H1 (cell line): ENCODE results near the gene FSTL4. TPM values are rescaled to one million over a fixed set of nuclear protein-coding genes. Genes with fewer than 3 reads are reported as not detected.

Source experiments
- CTCF ChIA-PET: fragments of 300-600 bp; sonication (Branson Sonifier 250); formaldehyde crosslinking; loops from one replicate; lab custom pipeline; 2021; ENCODE audit not compliant: partially characterized antibody; lab: Charles Lee
- POLR2A ChIA-PET: fragments of 300-600 bp; sonication (Branson Sonifier 250); formaldehyde crosslinking; loops from one replicate; lab custom pipeline; 2021; ENCODE audit warnings: inconsistent platforms; ENCODE audit not compliant: partially characterized antibody; lab: Charles Lee
- DNase-seq, 2 experiments: peaks; one replicate each; pipeline versions ENCODE4 v3.0.0 to v3.0.0-alpha.2; 2010 to 2022; ENCODE audit warnings: low spot score in 2 of 2, low read depth in 1 of 2, mixed read lengths in 1 of 2
- FAIRE-seq: peaks from 2 replicates; lab custom pipeline; 2011; peaks lifted over from hg19 to GRCh38; lab: Jason Lieb, UNC
- H2AFZ ChIP-seq: 2 replicates; pipeline ENCODE4 v1.8.1; 2012; ENCODE audit warnings: low read length, inconsistent platforms
- H2AK5ac ChIP-seq: 2 replicates; pipeline ENCODE4 v1.6.1; 2013; ENCODE audit warnings: low read depth, low read length
- H2BK120ac ChIP-seq: replicated peaks from 2 replicates; pipeline ENCODE3; 2013; ENCODE audit warnings: low read depth, low read length, inconsistent platforms
- H2BK12ac ChIP-seq: 2 replicates; pipeline ENCODE4 v1.6.1; 2013; ENCODE audit warnings: low read depth, low read length
- H2BK15ac ChIP-seq: 2 replicates; pipeline ENCODE4 v1.6.1; 2013; ENCODE audit warnings: low read length
- H2BK20ac ChIP-seq: 2 replicates; pipeline ENCODE4 v1.6.1; 2013; ENCODE audit warnings: low read length
- H2BK5ac ChIP-seq: 2 replicates; pipeline ENCODE4 v1.6.1; 2013; ENCODE audit warnings: low read depth, low read length
- H3K14ac ChIP-seq: 2 replicates; pipeline ENCODE4 v1.6.1; 2013; ENCODE audit warnings: inconsistent platforms; ENCODE audit not compliant: insufficient read length
- H3K18ac ChIP-seq: 2 replicates; pipeline ENCODE4 v1.6.1; 2013; ENCODE audit warnings: low read length; ENCODE audit errors: extremely low read depth
- H3K23ac ChIP-seq: 2 replicates; pipeline ENCODE4 v1.6.1; 2013; ENCODE audit warnings: inconsistent platforms; ENCODE audit not compliant: insufficient read length
- H3K23me2 ChIP-seq: 2 replicates; pipeline ENCODE4 v1.6.1; 2013; ENCODE audit warnings: low read depth, low read length
- H3K27ac ChIP-seq: 2 replicates; pipeline ENCODE4 v1.6.1; 2011; ENCODE audit warnings: low read depth, low read length, inconsistent platforms
- H3K27me3 ChIP-seq, 4 experiments: replicated peaks in 1 of 4; 1 replicate in 1 of 4; 2 replicates in 3 of 4; pipeline versions ENCODE4 v1.6.1 to v1.8.1; 2011 to 2013; ENCODE audit warnings: low read length in 3 of 4, mild to moderate bottlenecking in 3 of 4, inconsistent platforms in 2 of 4, mixed read lengths in 2 of 4, moderate library complexity in 1 of 4; ENCODE audit not compliant: control insufficient read depth in 3 of 4, insufficient read depth in 3 of 4; ENCODE audit errors: extremely low read depth in 1 of 4
- H3K36me3 ChIP-seq, 4 experiments: 2 replicates each; pipeline versions ENCODE4 v1.6.1 to v1.8.1; 2011 to 2013; ENCODE audit warnings: mild to moderate bottlenecking in 4 of 4, low read length in 3 of 4, moderate library complexity in 2 of 4, control low read depth in 1 of 4, inconsistent platforms in 1 of 4; ENCODE audit not compliant: insufficient read depth in 4 of 4, control insufficient read depth in 2 of 4
- H3K4ac ChIP-seq: replicated peaks from 2 replicates; pipeline ENCODE3; 2013; ENCODE audit warnings: low read length, low read depth, mixed read lengths, inconsistent platforms; ENCODE audit not compliant: insufficient read length
- H3K4me1 ChIP-seq, 4 experiments: replicated peaks in 1 of 4; 1 replicate in 1 of 4; 2 replicates in 3 of 4; pipeline versions ENCODE4 v1.6.1 to v1.8.1; 2011 to 2013; ENCODE audit warnings: low read length in 3 of 4, inconsistent platforms in 2 of 4, mixed read lengths in 1 of 4; ENCODE audit not compliant: insufficient read depth in 4 of 4, control insufficient read depth in 3 of 4
- H3K4me2 ChIP-seq, 2 experiments: 2 replicates each; pipeline versions ENCODE4 v1.6.1 to v1.8.1; 2011 to 2013; ENCODE audit warnings: low read depth in 2 of 2, low read length in 2 of 2, control low read depth in 1 of 2, inconsistent platforms in 1 of 2, mild to moderate bottlenecking in 1 of 2; ENCODE audit not compliant: insufficient read depth in 1 of 2
- H3K4me3 ChIP-seq, 4 experiments: fragments of 200-600, 300-600 bp in 1 of 4; sonication (generic), shearing (Covaris generic), sonication (Bioruptor Twin) in 1 of 4; 2 replicates each; pipeline versions ENCODE4 v1.5.1 to v1.8.1; 2011 to 2016; ENCODE audit warnings: low read length in 4 of 4, low read depth in 3 of 4, control low read depth in 2 of 4, inconsistent platforms in 2 of 4, mild to moderate bottlenecking in 2 of 4, mixed read lengths in 1 of 4, moderate library complexity in 1 of 4; ENCODE audit not compliant: insufficient read depth in 2 of 4; ENCODE audit errors: extremely low read depth in 1 of 4
- H3K56ac ChIP-seq: replicated peaks from 2 replicates; pipeline ENCODE3; 2013; ENCODE audit warnings: low read depth, mild to moderate bottlenecking, mixed read lengths, low read length, inconsistent platforms; ENCODE audit not compliant: insufficient read length
- H3K79me1 ChIP-seq: 2 replicates; pipeline ENCODE4 v1.6.1; 2013; ENCODE audit warnings: low read depth, low read length, control low read depth
- H3K79me2 ChIP-seq, 2 experiments: 2 replicates each; pipeline versions ENCODE4 v1.6.1 to v1.8.1; 2012 to 2013; ENCODE audit warnings: low read length in 2 of 2, mild to moderate bottlenecking in 2 of 2, inconsistent platforms in 1 of 2; ENCODE audit not compliant: insufficient read depth in 2 of 2, control insufficient read depth in 1 of 2
- H3K9ac ChIP-seq, 4 experiments: replicated peaks in 1 of 4; 1 replicate in 1 of 4; 2 replicates in 3 of 4; pipeline versions ENCODE4 v1.6.1 to v1.8.1; 2011 to 2013; ENCODE audit warnings: low read depth in 3 of 4, low read length in 3 of 4, control low read depth in 2 of 4, mild to moderate bottlenecking in 2 of 4, moderate library complexity in 2 of 4, inconsistent platforms in 1 of 4; ENCODE audit errors: extremely low read depth in 1 of 4
- H3K9me3 ChIP-seq, 2 experiments: 2 replicates each; pipeline versions ENCODE4 v1.6.1 to v1.8.1; 2012 to 2013; ENCODE audit warnings: mild to moderate bottlenecking in 2 of 2, moderate library complexity in 2 of 2, control low read depth in 1 of 2, inconsistent platforms in 1 of 2, low read depth in 1 of 2, low read length in 1 of 2, mixed read lengths in 1 of 2; ENCODE audit not compliant: insufficient read depth in 2 of 2
- H4K20me1 ChIP-seq, 2 experiments: replicated peaks in 1 of 2; 2 replicates each; pipeline versions ENCODE3 to v1.8.1; 2011 to 2013; ENCODE audit warnings: inconsistent platforms in 2 of 2, low read length in 2 of 2, mild to moderate bottlenecking in 1 of 2; ENCODE audit not compliant: insufficient read depth in 2 of 2, control insufficient read depth in 1 of 2
- H4K5ac ChIP-seq: 2 replicates; pipeline ENCODE4 v1.6.1; 2013; ENCODE audit warnings: low read length, low read depth, mixed read lengths, inconsistent platforms; ENCODE audit not compliant: insufficient read length
- H4K8ac ChIP-seq: 2 replicates; pipeline ENCODE4 v1.8.0; 2013; ENCODE audit warnings: mild to moderate bottlenecking, moderate library complexity, low read length, inconsistent platforms; ENCODE audit not compliant: insufficient read depth; ENCODE audit errors: extremely low read depth
- H4K91ac ChIP-seq: replicated peaks from 2 replicates; pipeline ENCODE3; 2013; ENCODE audit warnings: low read length, mixed read lengths, inconsistent platforms; ENCODE audit not compliant: insufficient read length
- ASH2L ChIP-seq: fragments of 200-600, 300-600 bp; sonication (generic); IDR thresholded peaks from one replicate; pipeline ENCODE4 v1.7.1; 2017; ENCODE audit warnings: low read length
- CBX5 ChIP-seq: fragments of 300-800, 300-1000 bp; sonication (generic); IDR thresholded peaks from 2 replicates; pipeline ENCODE4 v1.7.1; 2016; ENCODE audit warnings: antibody characterized with exemption, low read length, low read depth
- CHD2 ChIP-seq: IDR thresholded peaks from 2 replicates; pipeline ENCODE4 v1.6.1; 2012; ENCODE audit warnings: low read length, improper control_type of control experiment
- EGR1 ChIP-seq: IDR thresholded peaks from 2 replicates; pipeline ENCODE4 v1.6.1; 2011; ENCODE audit warnings: low read depth, low read length, borderline replicate concordance
- EP300 ChIP-seq, 2 experiments: IDR thresholded peaks; 1 replicate in 1 of 2; 2 replicates in 1 of 2; pipeline ENCODE4 v1.6.1; 2011 to 2012; ENCODE audit warnings: low read depth in 2 of 2, low read length in 2 of 2, mild to moderate bottlenecking in 2 of 2, borderline replicate concordance in 1 of 2, inconsistent platforms in 1 of 2, moderate library complexity in 1 of 2
- GTF2F1 ChIP-seq: IDR thresholded peaks from 2 replicates; pipeline ENCODE4 v1.6.1; 2012; ENCODE audit warnings: low read depth, low read length, improper control_type of control experiment, borderline replicate concordance
- JUN ChIP-seq: IDR thresholded peaks from 2 replicates; pipeline ENCODE4 v1.6.1; 2011; ENCODE audit warnings: low read depth, mild to moderate bottlenecking, improper control_type of control experiment, low read length
- JUND ChIP-seq: IDR thresholded peaks from 2 replicates; pipeline ENCODE4 v1.6.1; 2011; ENCODE audit warnings: mild to moderate bottlenecking, improper control_type of control experiment, low read length
- KDM5A ChIP-seq: fragments of 200-600 bp; IDR thresholded peaks from 2 replicates; pipeline ENCODE4 v1.7.1; 2012; ENCODE audit warnings: mild to moderate bottlenecking, low read length, inconsistent platforms, mixed read lengths
- TAF1 ChIP-seq: IDR thresholded peaks from 2 replicates; pipeline ENCODE4 v1.6.1; 2011; ENCODE audit warnings: mild to moderate bottlenecking, low read depth, low read length
- TAF7 ChIP-seq: optimal IDR thresholded peaks from 2 replicates; pipeline ENCODE3; 2011; ENCODE audit warnings: low read depth, mild to moderate bottlenecking, inconsistent platforms, low read length, moderate library complexity, borderline replicate concordance
- TBP ChIP-seq: IDR thresholded peaks from 2 replicates; pipeline ENCODE4 v1.6.1; 2011; ENCODE audit warnings: low read depth, low read length, improper control_type of control experiment
- WGBS, 2 experiments: shearing (Covaris generic) in 1 of 2; methylation state at CpG; one replicate each; pipeline versions ENCODE4 v1.1.6 to v1.1.7; 2013 to 2015; ENCODE audit warnings: low lambda C conversion rate in 2 of 2, mixed read lengths in 2 of 2, inconsistent platforms in 1 of 2, low coverage in 1 of 2, missing lambda C conversion rate in 1 of 2; ENCODE audit not compliant: insufficient replicate concordance in 2 of 2, insufficient coverage in 1 of 2, insufficient read length in 1 of 2; ENCODE audit errors: extremely low coverage in 1 of 2, missing lambda C conversion rate in 1 of 2; 5-methylcytosine and 5-hydroxymethylcytosine counted together
- polyA plus RNA-seq, 7 experiments: library from polyadenylated mRNA; depleted of rRNA in 3 of 7; stranded (reverse) in 5 of 7; unstranded in 2 of 7; fragments of >200 nt in 5 of 7; fragments of 200-250 nt in 2 of 7; gene quantifications; 1 replicate in 5 of 7; 2 replicates in 1 of 7; 4 replicates in 1 of 7; pipeline versions ENCODE4 v1.2.1 to v1.2.3, GENCODE V29; 2011 to 2013; ENCODE audit warnings: missing spikeins in 2 of 7, mixed read lengths in 2 of 7
- total RNA-seq: library from RNA; stranded (reverse); fragmentation: NEBNext Ultra II Directional; extraction: Animal tissue kit (Norgen Biotek cat#: 25700); gene quantifications from 2 replicates; pipeline ENCODE4 v1.2.1, GENCODE V29; 2021
- TF ChIP-seq, protein P1 (sequence below): IDR thresholded peaks from 2 replicates; pipeline ENCODE4 v1.6.1; 2011; ENCODE audit warnings: low read depth, mild to moderate bottlenecking, low read length; ENCODE audit not compliant: insufficient read depth

Gene FSTL4
- total and polyA plus RNA-seq, 2 of the 8 experiments (the other 6 are each of a cell fraction or from before 2014, with no cell fraction given): 3.1 to 4.1 TPM

DNA sequence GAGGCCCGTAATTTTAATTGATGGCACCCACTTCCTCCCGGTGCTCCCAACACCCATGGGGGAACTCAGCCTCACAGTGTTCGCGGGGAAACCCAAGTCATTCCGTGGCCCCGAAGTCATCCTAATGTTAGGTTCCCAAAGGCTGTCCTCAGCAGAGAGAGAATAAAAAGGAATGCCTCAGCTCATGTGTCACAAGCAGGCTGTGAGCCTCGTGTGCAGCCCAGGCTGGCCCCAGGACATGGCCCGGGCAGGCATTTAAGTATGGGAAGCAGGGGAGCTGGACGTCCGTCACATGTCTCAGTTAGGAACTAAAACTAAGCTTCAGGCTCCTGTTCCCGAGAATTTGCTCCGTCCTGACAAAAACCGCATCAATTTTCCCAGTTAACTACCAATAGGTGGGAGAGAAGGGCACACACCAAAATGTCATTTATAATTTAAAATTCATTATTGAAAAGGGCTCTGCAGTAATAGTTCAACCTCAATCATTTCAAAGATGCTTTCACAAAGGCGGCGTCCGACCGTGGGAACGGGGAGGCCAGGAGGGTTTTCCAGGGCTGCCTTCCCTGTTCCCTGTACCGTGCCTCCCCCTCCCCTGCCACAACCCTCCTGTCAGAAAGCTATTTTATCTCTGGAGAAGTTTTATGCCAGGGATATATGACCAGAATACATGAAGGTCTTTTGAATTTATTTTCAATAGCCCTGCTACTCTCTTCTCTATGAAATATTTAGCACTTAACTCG lies 137.3 kb downstream of the FSTL4 start:
- H2BK12ac ChIP-seq: no peak overlapping the region
- H3K27ac ChIP-seq: no peak overlapping the region
- H3K4me2 ChIP-seq: no peak overlapping the region
- H2BK15ac ChIP-seq: no peak overlapping the region
- FAIRE-seq (no peak), DNase-seq (no peak)
- H3K4me3 ChIP-seq: no peak overlapping the region
- no peaks in the 10 kb centered on the region for H3K79me2 ChIP-seq
- POLR2A ChIA-PET: no interaction called here
- no peak overlapping the region for H4K8ac ChIP-seq
- 84% methylated on average over 20 of the region's 20 CpGs; no CpG with 5 or more reads in 1 of the 2 experiments for WGBS, 2 experiments
- no peak overlapping the region for H4K5ac ChIP-seq
- H4K20me1 ChIP-seq: no peaks in the 10 kb centered on the region
- no peaks in the 10 kb centered on the region for H3K23me2 ChIP-seq
- H3K79me1 ChIP-seq: no peaks in the 10 kb centered on the region
- no peaks in the 10 kb centered on the region; a peak in 1 of 7 replicates for H3K27me3 ChIP-seq
- H3K23ac ChIP-seq: no peak overlapping the region
- H3K36me3 ChIP-seq: no peaks in the 10 kb centered on the region
- H4K91ac ChIP-seq: no peak overlapping the region
- no peaks in the 10 kb centered on the region for H3K9me3 ChIP-seq
- CTCF ChIA-PET: interaction anchor here (0.7 to 3.5 kb wide), 12 partner anchors 9 to 469 kb away, joined by 3 to 13 read pairs (median 4); no protein-coding TSS in a partner anchor
- no peak overlapping the region for H2AFZ ChIP-seq
- H2AK5ac ChIP-seq: no peak overlapping the region
- H2BK5ac ChIP-seq: no peak overlapping the region
- H3K18ac ChIP-seq: no peak overlapping the region
- H3K56ac ChIP-seq: no peak overlapping the region
- H3K9ac ChIP-seq: no peak overlapping the region
- no peak overlapping the region for H2BK120ac ChIP-seq
- no peak overlapping the region for H3K4ac ChIP-seq
- H3K4me1 ChIP-seq: 0 out of 7 replicates have a peak, but pooled peaks cover 0 to under 1% (median 0%) of the 10 kb centered on the region in 4 experiments
- no peak overlapping the region for H2BK20ac ChIP-seq
- no peak overlapping the region for H3K14ac ChIP-seq
- no peak for TF ChIP-seq TBP
- TF ChIP-seq, protein P1, sequence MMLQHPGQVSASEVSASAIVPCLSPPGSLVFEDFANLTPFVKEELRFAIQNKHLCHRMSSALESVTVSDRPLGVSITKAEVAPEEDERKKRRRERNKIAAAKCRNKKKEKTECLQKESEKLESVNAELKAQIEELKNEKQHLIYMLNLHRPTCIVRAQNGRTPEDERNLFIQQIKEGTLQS: no peak
- no peak for TF ChIP-seq TAF7
- no peak for TF ChIP-seq TAF1
- no peak for TF ChIP-seq CBX5
- TF ChIP-seq KDM5A: no peak
- TF ChIP-seq EP300 (IDR thresholded peaks at IDR 0.05; ENCODE audit: borderline replicate concordance in 1 of 2, low read depth in 2 of 2, low read length in 2 of 2): no peak
- no peak for TF ChIP-seq GTF2F1
- TF ChIP-seq CHD2: no peak
- no peak for TF ChIP-seq EGR1
- TF ChIP-seq ASH2L: no peak
- TF ChIP-seq JUND: no peak
- no peak for TF ChIP-seq JUN
